Heart left ventricle (tissue), 16 donors: Measurements from ENCODE around the gene CTSK. TPM values are rescaled to one million over a fixed set of nuclear protein-coding genes. Genes with fewer than 3 reads are reported as not detected.
"Not testable (repeated sequence)": the region's sequence is repeated elsewhere in the genome, so short reads cannot be mapped to it uniquely, and the experiment has no call there.

Experiments
- ATAC-seq, 4 donors: fragments of 200-7000 bp; cut with Tn5 transposase; one replicate each; pipeline ENCODE4 v1.9.1; 2020 to 2022; ENCODE audit warnings: moderate library complexity in 4 of 4, mild to moderate bottlenecking in 3 of 4, moderate number of reproducible peaks in 1 of 4
- DNase-seq, 5 donors: peaks; one replicate each; pipeline ENCODE4 v3.0.0-alpha.2; 2020
- H3K27ac ChIP-seq, 12 donors: fragments of 200-600 bp; sonication (generic) in 4 of 12; one replicate each; pipeline versions ENCODE4 v1.5.0 to v1.8.0; 2016 to 2022; ENCODE audit warnings: mild to moderate bottlenecking in 2 of 12
- H3K27me3 ChIP-seq, 9 donors: fragments of 200-600 bp; sonication (generic) in 2 of 9; one replicate each; pipeline versions ENCODE4 v1.5.1 to v1.8.0; 2016 to 2022; ENCODE audit warnings: mild to moderate bottlenecking in 3 of 9
- H3K36me3 ChIP-seq, 9 donors: fragments of 200-600 bp; sonication (generic) in 2 of 9; one replicate each; pipeline versions ENCODE4 v1.5.0 to v1.8.0; 2018 to 2022; ENCODE audit warnings: mild to moderate bottlenecking in 2 of 9
- H3K4me1 ChIP-seq, 12 donors: fragments of 200-600 bp; sonication (generic) in 4 of 12; one replicate each; pipeline versions ENCODE4 v1.5.0 to v1.8.0; 2016 to 2022; ENCODE audit warnings: mild to moderate bottlenecking in 3 of 12
- H3K4me3 ChIP-seq, 12 donors: fragments of 200-600 bp; sonication (generic) in 4 of 12; one replicate each; pipeline versions ENCODE4 v1.5.0 to v1.8.0; 2017 to 2022; ENCODE audit warnings: mild to moderate bottlenecking in 9 of 12, moderate library complexity in 4 of 12
- H3K9me3 ChIP-seq, 12 donors: fragments of 200-600 bp; sonication (generic) in 4 of 12; one replicate each; pipeline versions ENCODE4 v1.5.0 to v1.8.0; 2016 to 2022; ENCODE audit warnings: mild to moderate bottlenecking in 1 of 12
- CTCF ChIP-seq, 12 donors: fragments of 200-600 bp; sonication (generic) in 4 of 12; IDR thresholded peaks; one replicate each; pipeline versions ENCODE4 v1.5.0 to v1.8.0; 2018 to 2022; ENCODE audit warnings: antibody characterized with exemption in 12 of 12, mild to moderate bottlenecking in 5 of 12
- POLR2A ChIP-seq, 2 donors: fragments of 450-650 bp; IDR thresholded peaks; one replicate each; pipeline ENCODE4 v1.6.1; 2017; ENCODE audit warnings: antibody characterized with exemption in 2 of 2, mild to moderate bottlenecking in 2 of 2, moderate library complexity in 2 of 2
- WGBS, 4 donors: extraction: QIAGEN DNeasy Blood & Tissue Kit in 2 of 4; methylation state at CpG; one replicate each; pipeline versions ENCODE4 v1.1.5 to v1.1.7; 2013 to 2018; 5-methylcytosine and 5-hydroxymethylcytosine counted together
- intact Hi-C, 10 donors: fragments of 100-400 bp; cut with DNase I; formaldehyde crosslinking; loops; one replicate each; pipeline versions ENCODE4 v1.11.1 to v1.14.2; 2022
- long read RNA-seq, 3 donors: library from polyadenylated mRNA; unstranded; transcript quantifications; one replicate each; pipeline ENCODE4 v2.0.0, GENCODE V29; 2020 to 2021
- polyA plus RNA-seq, 2 donors: library from polyadenylated mRNA; stranded (reverse); fragments of 200-250 nt; gene quantifications; one replicate each; pipeline ENCODE4 v1.2.3, GENCODE V29; 2013
- total RNA-seq, 9 donors: library from RNA; depleted of rRNA in 2 of 9; stranded (reverse); fragments of >200 nt in 2 of 9; fragmentation: NEBNext Ultra II Directional in 3 of 9; extraction: Animal tissue kit (Norgen Biotek cat#: 25700) in 3 of 9; gene quantifications; one replicate each; pipeline versions ENCODE4 v1.1.0 to v1.2.4, GENCODE V29; 2016 to 2023
- donor health status: ischemic (EF 13 %, LVEDD 7.1; RV severe dilation, severe dysfunction).
- donor health status: healthy with polysubstance abuse.
- donor health status: DM: no; HTN: yes; CAD: no.
- donor health status: DM: no; HTN: no; CAD: no.
- donor health status: ischemic (EF 25% LVEDD 6.9; RV normal size, moderate dysfunction).
- donor health status: ischemic (EF 25% LVEDD 5.7; RV mildly dilated, moderate dysfunction).
- donor health status: healthy.
- donor health status: DM: yes; HTN: yes; CAD: no.
- donor health status: ischemic (EF 35%, LVEDD 5.7; RV mildly dilated, moderate dysfunction).
- donor health status: nonischemic (EF 11% LVEDD 7.7; RV severe dilation, severe dysfunction).
- donor health status: DM: yes; HTN: yes; CAD: no.
- donor health status: PGD.
- donor health status: ischemic (EF 29% LVEDD 5.4; RV normal size, mild dysfunction).
- donor health status: nonischemic (EF 23%, LVEDD 6.1; RV moderate dilation, normal function).

CTSK gene
- total RNA-seq = 10 to 100 TPM in 2 of 9 donors, 1 to 10 TPM in 7; 2.1 to 17.9 (median 6.1) TPM
- polyA plus RNA-seq = 1 to 10 TPM; 2.1 to 2.4 TPM
- long read RNA-seq, donor 1, transcript CTSK-201 (8 exons, 1,692 nt) = major isoform, 7 of 9 reads
- long read RNA-seq, donor 1, partial matches to known transcripts = 1 of 9 reads
- long read RNA-seq, donor 1, other reads (novel, unspliced or antisense) = 1 of 9 reads
- long read RNA-seq, donor 2, transcript CTSK-201 (8 exons, 1,692 nt) = major isoform, 18 of 23 reads
- long read RNA-seq, donor 2, partial matches to known transcripts = 2 of 23 reads
- long read RNA-seq, donor 2, other reads (novel, unspliced or antisense) = 3 of 23 reads
- long read RNA-seq, donor 3, partial matches to known transcripts = 0 of 4 reads
- long read RNA-seq, donor 3, other reads (novel, unspliced or antisense) = 0 of 4 reads

GRCh38 chr1:150808121-150808520, at the start of gene CTSK:
Gene CTSK, minus strand, starts transcription at chr1:150808260. Its CDS starts 1,455 bp downstream, at chr1:150806805.
- intact Hi-C loops = loop anchor here in 1 of 10 donors (10.0 kb wide), 1 partner anchor 353 kb away; no protein-coding TSS in a partner anchor
- ATAC-seq = peak in 3 of 4 donors; percentile 52 to 65 (median 64)
- 44 to 64% (median 60%) methylated on average over 7 of the region's 7 CpGs for WGBS, 4 donors
- H3K27ac ChIP-seq = peak within 1 kb of the TSS in 6 of 12 donors; percentile 10 to 54 (median 28)
- H3K4me3 ChIP-seq = peak within 1 kb of the TSS in 9 of 12 donors; percentile 16 to 56 (median 34)
- peak in 1 of 5 donors; percentile 17 for DNase-seq
- H3K9me3 ChIP-seq = no peaks in the 10 kb centered on the region
- H3K27me3 ChIP-seq = no peaks in the 10 kb centered on the region
- peaks cover 0 to 23% (median 1%) of the 10 kb centered on the region in 12 donors for H3K4me1 ChIP-seq
- peaks cover 0 to 59% (median 40%) of the 10 kb centered on the region in 9 donors for H3K36me3 ChIP-seq
- TF ChIP-seq POLR2A (IDR thresholded peaks at IDR 0.05) = no peak
- no peak for TF ChIP-seq CTCF (IDR thresholded peaks at IDR 0.05)

- 82 to 91% (median 85%) methylated on average over 3 of the region's 3 CpGs for WGBS, 4 donors
- intact Hi-C loops, H3K9me3 ChIP-seq, H3K27me3 ChIP-seq, DNase-seq: not testable (repeated sequence)
- peak in 1 of 4 donors; percentile 24 for ATAC-seq
- peaks cover 0 to 79% (median 73%) of the 10 kb centered on the region in 9 donors for H3K36me3 ChIP-seq
- H3K4me1 ChIP-seq = peaks cover 0 to 20% (median 2%) of the 10 kb centered on the region in 12 donors
- peak overlapping the region in 1 of 12 donors; percentile 12 for H3K4me3 ChIP-seq
- peak overlapping the region in 2 of 12 donors; percentile 18 to 85 for H3K27ac ChIP-seq
These were observed 44.7 kb upstream of the CTSK start for GRCh38 chr1:150852734-150853133.

GRCh38 chr1:150850801-150851362, 42.8 kb upstream of the CTSK start:
- 97 to 99% (median 98%) methylated on average over 15 to 49 of the region's 49 CpGs for WGBS, 4 donors
- Histone ChIP-seq H3K4me1 (peaks cover 0 to 33% (median 2%) of the 10 kb centered on the region in 12 donors), H3K36me3 (peaks cover 0 to 74% (median 66%) of the 10 kb centered on the region in 9 donors)
- H3K4me3 ChIP-seq, H3K27ac ChIP-seq, ATAC-seq, H3K9me3 ChIP-seq, DNase-seq, H3K27me3 ChIP-seq, intact Hi-C loops: not testable (repeated sequence)

- no peaks in the 10 kb centered on the region for H3K9me3 ChIP-seq
- no peak overlapping the region for H3K4me3 ChIP-seq
- H3K27ac ChIP-seq = no peak overlapping the region
- ATAC-seq (no peak), DNase-seq (no peak)
- peaks cover 0 to 40% (median 9%) of the 10 kb centered on the region in 12 donors for H3K4me1 ChIP-seq
- 96 to 98% (median 97%) methylated on average over 4 of the region's 4 CpGs for WGBS, 4 donors
- intact Hi-C loops = no loop called here
- TF ChIP-seq POLR2A (IDR thresholded peaks at IDR 0.05) = no peak
- no peak for TF ChIP-seq CTCF (IDR thresholded peaks at IDR 0.05)
- no peaks in the 10 kb centered on the region for H3K27me3 ChIP-seq
- peaks cover 0 to 76% (median 43%) of the 10 kb centered on the region in 9 donors for H3K36me3 ChIP-seq
These were observed 38.5 kb upstream of the CTSK start for GRCh38 chr1:150846473-150847146.
